GM21367 (cell line): ENCODE results near the gene CASP14.
"Not testable (repeated sequence)": the region's sequence is repeated elsewhere in the genome, so short reads cannot be mapped to it uniquely, and the experiment has no call there.

ENCODE experiments used
- ATAC-seq: cut with Tn5 transposase; IDR thresholded peaks from one replicate; pipeline ENCODE4 v1.9.1; 2021; ENCODE audit not compliant: unreplicated experiment

The CASP14 gene

GRCh38 chr19:15048885-15049541 lies at the start of gene CASP14:
Gene CASP14, plus strand, starts transcription at chr19:15049480. Its CDS starts 2,772 bp downstream, at chr19:15052252.
- no peak for ATAC-seq

GRCh38 chr19:15008308-15008707 lies 41.0 kb upstream of the CASP14 start:
- ATAC-seq: no peak

GRCh38 chr19:15010501-15011300 lies 38.6 kb upstream of the CASP14 start:
- ATAC-seq: no peak

- ATAC-seq: no peak
Measured at GRCh38 chr19:15014579-15014978, 34.7 kb upstream of the CASP14 start.

GRCh38 chr19:15015946-15016542 lies 33.2 kb upstream of the CASP14 start:
- no peak for ATAC-seq

- ATAC-seq: not testable (repeated sequence)
Measured at GRCh38 chr19:15018836-15019235, 30.4 kb upstream of the CASP14 start.

- ATAC-seq: no peak
Measured at GRCh38 chr19:15021286-15022007, 27.8 kb upstream of the CASP14 start.

- ATAC-seq: no peak
Measured at GRCh38 chr19:15022752-15023151, 26.5 kb upstream of the CASP14 start.

- no peak for ATAC-seq
Measured at GRCh38 chr19:15025217-15025616, 24.1 kb upstream of the CASP14 start.

- ATAC-seq: no peak
Measured at GRCh38 chr19:15028490-15028889, 20.8 kb upstream of the CASP14 start.

- ATAC-seq: no peak
Measured at GRCh38 chr19:15031675-15032074, 17.6 kb upstream of the CASP14 start.

GRCh38 chr19:15035795-15036311 lies 13.4 kb upstream of the CASP14 start:
- ATAC-seq: no peak

- no peak for ATAC-seq
Measured at GRCh38 chr19:15037586-15037985, 11.7 kb upstream of the CASP14 start.

GRCh38 chr19:15038294-15038693 lies 11.0 kb upstream of the CASP14 start:
- no peak for ATAC-seq

GRCh38 chr19:15042003-15042402 lies 7.3 kb upstream of the CASP14 start:
- no peak for ATAC-seq

GRCh38 chr19:15042826-15043225 lies 6.5 kb upstream of the CASP14 start:
- no peak for ATAC-seq

- no peak for ATAC-seq
Measured at GRCh38 chr19:15045506-15045905, 3.8 kb upstream of the CASP14 start.

GRCh38 chr19:15047680-15048079 lies 1.6 kb upstream of the CASP14 start:
- ATAC-seq: no peak

- ATAC-seq: no peak
Measured at GRCh38 chr19:15048128-15048527, 1.2 kb upstream of the CASP14 start.

- ATAC-seq: no peak
Measured at GRCh38 chr19:15050639-15051038, 1.4 kb downstream of the CASP14 start.

GRCh38 chr19:15062036-15062435 lies 12.8 kb downstream of the CASP14 start:
- ATAC-seq: no peak
